Uterus (tissue), 2 donors: ENCODE results near the gene NUBPL.

Experiments
- POLR2A ChIP-seq, 2 donors: fragments of 450-650 bp; IDR thresholded peaks; one replicate each; pipeline ENCODE4 v1.6.1; 2016; ENCODE audit warnings: antibody characterized with exemption in 2 of 2, mild to moderate bottlenecking in 1 of 2, moderate library complexity in 1 of 2
- TF ChIP-seq, protein P1 (sequence below), 4 experiments: fragments of 200-600 bp in 2 of 4; fragments of 450-650 bp in 2 of 4; sonication (generic) in 2 of 4; IDR thresholded peaks; one replicate each; pipeline ENCODE4 v1.5.1; 2016 to 2019; ENCODE audit warnings: antibody characterized with exemption in 4 of 4, mild to moderate bottlenecking in 2 of 4, moderate library complexity in 1 of 4

DNA sequence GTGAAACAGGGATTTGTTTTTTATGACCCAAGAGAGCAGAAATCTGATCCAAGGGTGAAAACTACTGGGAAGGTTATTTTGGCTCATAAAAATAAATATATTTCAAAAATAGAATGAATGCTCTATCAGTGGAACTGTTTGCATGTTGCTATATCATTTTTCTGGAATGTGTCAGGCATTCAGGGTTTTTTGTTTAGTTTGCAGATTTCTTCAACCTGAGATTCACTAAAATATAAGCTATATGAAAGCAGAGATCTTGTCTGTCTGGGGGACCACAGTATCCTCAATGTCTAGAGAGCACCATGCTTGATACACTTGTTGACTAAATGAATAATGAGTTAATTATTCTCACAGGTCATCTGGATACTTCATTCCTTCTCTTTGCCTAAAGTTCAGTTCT lies 165.1 kb downstream of the NUBPL start:
- TF ChIP-seq, protein P1, sequence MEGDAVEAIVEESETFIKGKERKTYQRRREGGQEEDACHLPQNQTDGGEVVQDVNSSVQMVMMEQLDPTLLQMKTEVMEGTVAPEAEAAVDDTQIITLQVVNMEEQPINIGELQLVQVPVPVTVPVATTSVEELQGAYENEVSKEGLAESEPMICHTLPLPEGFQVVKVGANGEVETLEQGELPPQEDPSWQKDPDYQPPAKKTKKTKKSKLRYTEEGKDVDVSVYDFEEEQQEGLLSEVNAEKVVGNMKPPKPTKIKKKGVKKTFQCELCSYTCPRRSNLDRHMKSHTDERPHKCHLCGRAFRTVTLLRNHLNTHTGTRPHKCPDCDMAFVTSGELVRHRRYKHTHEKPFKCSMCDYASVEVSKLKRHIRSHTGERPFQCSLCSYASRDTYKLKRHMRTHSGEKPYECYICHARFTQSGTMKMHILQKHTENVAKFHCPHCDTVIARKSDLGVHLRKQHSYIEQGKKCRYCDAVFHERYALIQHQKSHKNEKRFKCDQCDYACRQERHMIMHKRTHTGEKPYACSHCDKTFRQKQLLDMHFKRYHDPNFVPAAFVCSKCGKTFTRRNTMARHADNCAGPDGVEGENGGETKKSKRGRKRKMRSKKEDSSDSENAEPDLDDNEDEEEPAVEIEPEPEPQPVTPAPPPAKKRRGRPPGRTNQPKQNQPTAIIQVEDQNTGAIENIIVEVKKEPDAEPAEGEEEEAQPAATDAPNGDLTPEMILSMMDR (IDR thresholded peaks at IDR 0.05): no peak
- TF ChIP-seq POLR2A (IDR thresholded peaks at IDR 0.05): no peak
